H1 (cell line): ENCODE measurements around the gene UBA3. TPM values are rescaled to one million over a fixed set of nuclear protein-coding genes. Genes with fewer than 3 reads are reported as not detected.

Experiments used
- CTCF ChIA-PET: fragments of 300-600 bp; sonication (Branson Sonifier 250); formaldehyde crosslinking; loops from one replicate; lab custom pipeline; 2021; ENCODE audit not compliant: partially characterized antibody; lab: Charles Lee
- POLR2A ChIA-PET: fragments of 300-600 bp; sonication (Branson Sonifier 250); formaldehyde crosslinking; loops from one replicate; lab custom pipeline; 2021; ENCODE audit warnings: inconsistent platforms; ENCODE audit not compliant: partially characterized antibody; lab: Charles Lee
- DNase-seq, 2 experiments: peaks; one replicate each; pipeline versions ENCODE4 v3.0.0 to v3.0.0-alpha.2; 2010 to 2022; ENCODE audit warnings: low spot score in 2 of 2, low read depth in 1 of 2, mixed read lengths in 1 of 2
- FAIRE-seq: peaks from 2 replicates; lab custom pipeline; 2011; peaks lifted over from hg19 to GRCh38; lab: Jason Lieb, UNC
- H2AFZ ChIP-seq: 2 replicates; pipeline ENCODE4 v1.8.1; 2012; ENCODE audit warnings: low read length, inconsistent platforms
- H2AK5ac ChIP-seq: 2 replicates; pipeline ENCODE4 v1.6.1; 2013; ENCODE audit warnings: low read depth, low read length
- H2BK120ac ChIP-seq: replicated peaks from 2 replicates; pipeline ENCODE3; 2013; ENCODE audit warnings: low read depth, low read length, inconsistent platforms
- H2BK12ac ChIP-seq: 2 replicates; pipeline ENCODE4 v1.6.1; 2013; ENCODE audit warnings: low read depth, low read length
- H2BK15ac ChIP-seq: 2 replicates; pipeline ENCODE4 v1.6.1; 2013; ENCODE audit warnings: low read length
- H2BK20ac ChIP-seq: 2 replicates; pipeline ENCODE4 v1.6.1; 2013; ENCODE audit warnings: low read length
- H2BK5ac ChIP-seq: 2 replicates; pipeline ENCODE4 v1.6.1; 2013; ENCODE audit warnings: low read depth, low read length
- H3K14ac ChIP-seq: 2 replicates; pipeline ENCODE4 v1.6.1; 2013; ENCODE audit warnings: inconsistent platforms; ENCODE audit not compliant: insufficient read length
- H3K18ac ChIP-seq: 2 replicates; pipeline ENCODE4 v1.6.1; 2013; ENCODE audit warnings: low read length; ENCODE audit errors: extremely low read depth
- H3K23ac ChIP-seq: 2 replicates; pipeline ENCODE4 v1.6.1; 2013; ENCODE audit warnings: inconsistent platforms; ENCODE audit not compliant: insufficient read length
- H3K23me2 ChIP-seq: 2 replicates; pipeline ENCODE4 v1.6.1; 2013; ENCODE audit warnings: low read depth, low read length
- H3K27ac ChIP-seq: 2 replicates; pipeline ENCODE4 v1.6.1; 2011; ENCODE audit warnings: low read depth, low read length, inconsistent platforms
- H3K27me3 ChIP-seq, 4 experiments: replicated peaks in 1 of 4; 1 replicate in 1 of 4; 2 replicates in 3 of 4; pipeline versions ENCODE4 v1.6.1 to v1.8.1; 2011 to 2013; ENCODE audit warnings: low read length in 3 of 4, mild to moderate bottlenecking in 3 of 4, inconsistent platforms in 2 of 4, mixed read lengths in 2 of 4, moderate library complexity in 1 of 4; ENCODE audit not compliant: control insufficient read depth in 3 of 4, insufficient read depth in 3 of 4; ENCODE audit errors: extremely low read depth in 1 of 4
- H3K36me3 ChIP-seq, 4 experiments: 2 replicates each; pipeline versions ENCODE4 v1.6.1 to v1.8.1; 2011 to 2013; ENCODE audit warnings: mild to moderate bottlenecking in 4 of 4, low read length in 3 of 4, moderate library complexity in 2 of 4, control low read depth in 1 of 4, inconsistent platforms in 1 of 4; ENCODE audit not compliant: insufficient read depth in 4 of 4, control insufficient read depth in 2 of 4
- H3K4ac ChIP-seq: replicated peaks from 2 replicates; pipeline ENCODE3; 2013; ENCODE audit warnings: low read length, low read depth, mixed read lengths, inconsistent platforms; ENCODE audit not compliant: insufficient read length
- H3K4me1 ChIP-seq, 4 experiments: replicated peaks in 1 of 4; 1 replicate in 1 of 4; 2 replicates in 3 of 4; pipeline versions ENCODE4 v1.6.1 to v1.8.1; 2011 to 2013; ENCODE audit warnings: low read length in 3 of 4, inconsistent platforms in 2 of 4, mixed read lengths in 1 of 4; ENCODE audit not compliant: insufficient read depth in 4 of 4, control insufficient read depth in 3 of 4
- H3K4me2 ChIP-seq, 2 experiments: 2 replicates each; pipeline versions ENCODE4 v1.6.1 to v1.8.1; 2011 to 2013; ENCODE audit warnings: low read depth in 2 of 2, low read length in 2 of 2, control low read depth in 1 of 2, inconsistent platforms in 1 of 2, mild to moderate bottlenecking in 1 of 2; ENCODE audit not compliant: insufficient read depth in 1 of 2
- H3K4me3 ChIP-seq, 4 experiments: fragments of 200-600, 300-600 bp in 1 of 4; sonication (generic), shearing (Covaris generic), sonication (Bioruptor Twin) in 1 of 4; 2 replicates each; pipeline versions ENCODE4 v1.5.1 to v1.8.1; 2011 to 2016; ENCODE audit warnings: low read length in 4 of 4, low read depth in 3 of 4, control low read depth in 2 of 4, inconsistent platforms in 2 of 4, mild to moderate bottlenecking in 2 of 4, mixed read lengths in 1 of 4, moderate library complexity in 1 of 4; ENCODE audit not compliant: insufficient read depth in 2 of 4; ENCODE audit errors: extremely low read depth in 1 of 4
- H3K56ac ChIP-seq: replicated peaks from 2 replicates; pipeline ENCODE3; 2013; ENCODE audit warnings: low read depth, mild to moderate bottlenecking, mixed read lengths, low read length, inconsistent platforms; ENCODE audit not compliant: insufficient read length
- H3K79me1 ChIP-seq: 2 replicates; pipeline ENCODE4 v1.6.1; 2013; ENCODE audit warnings: low read depth, low read length, control low read depth
- H3K79me2 ChIP-seq, 2 experiments: 2 replicates each; pipeline versions ENCODE4 v1.6.1 to v1.8.1; 2012 to 2013; ENCODE audit warnings: low read length in 2 of 2, mild to moderate bottlenecking in 2 of 2, inconsistent platforms in 1 of 2; ENCODE audit not compliant: insufficient read depth in 2 of 2, control insufficient read depth in 1 of 2
- H3K9ac ChIP-seq, 4 experiments: replicated peaks in 1 of 4; 1 replicate in 1 of 4; 2 replicates in 3 of 4; pipeline versions ENCODE4 v1.6.1 to v1.8.1; 2011 to 2013; ENCODE audit warnings: low read depth in 3 of 4, low read length in 3 of 4, control low read depth in 2 of 4, mild to moderate bottlenecking in 2 of 4, moderate library complexity in 2 of 4, inconsistent platforms in 1 of 4; ENCODE audit errors: extremely low read depth in 1 of 4
- H3K9me3 ChIP-seq, 2 experiments: 2 replicates each; pipeline versions ENCODE4 v1.6.1 to v1.8.1; 2012 to 2013; ENCODE audit warnings: mild to moderate bottlenecking in 2 of 2, moderate library complexity in 2 of 2, control low read depth in 1 of 2, inconsistent platforms in 1 of 2, low read depth in 1 of 2, low read length in 1 of 2, mixed read lengths in 1 of 2; ENCODE audit not compliant: insufficient read depth in 2 of 2
- H4K20me1 ChIP-seq, 2 experiments: replicated peaks in 1 of 2; 2 replicates each; pipeline versions ENCODE3 to v1.8.1; 2011 to 2013; ENCODE audit warnings: inconsistent platforms in 2 of 2, low read length in 2 of 2, mild to moderate bottlenecking in 1 of 2; ENCODE audit not compliant: insufficient read depth in 2 of 2, control insufficient read depth in 1 of 2
- H4K5ac ChIP-seq: 2 replicates; pipeline ENCODE4 v1.6.1; 2013; ENCODE audit warnings: low read length, low read depth, mixed read lengths, inconsistent platforms; ENCODE audit not compliant: insufficient read length
- H4K8ac ChIP-seq: 2 replicates; pipeline ENCODE4 v1.8.0; 2013; ENCODE audit warnings: mild to moderate bottlenecking, moderate library complexity, low read length, inconsistent platforms; ENCODE audit not compliant: insufficient read depth; ENCODE audit errors: extremely low read depth
- H4K91ac ChIP-seq: replicated peaks from 2 replicates; pipeline ENCODE3; 2013; ENCODE audit warnings: low read length, mixed read lengths, inconsistent platforms; ENCODE audit not compliant: insufficient read length
- ASH2L ChIP-seq: fragments of 200-600, 300-600 bp; sonication (generic); IDR thresholded peaks from one replicate; pipeline ENCODE4 v1.7.1; 2017; ENCODE audit warnings: low read length
- CTCF ChIP-seq, 3 experiments: IDR thresholded peaks; 1 replicate in 2 of 3; 2 replicates in 1 of 3; pipeline versions ENCODE4 v1.5.1 to v1.6.1; 2011; ENCODE audit warnings: low read length in 3 of 3, mild to moderate bottlenecking in 3 of 3, inconsistent platforms in 2 of 3, low read depth in 1 of 3, moderate library complexity in 1 of 3; ENCODE audit not compliant: insufficient read depth in 1 of 3; ENCODE audit errors: control extremely low read depth in 1 of 3
- JUN ChIP-seq: IDR thresholded peaks from 2 replicates; pipeline ENCODE4 v1.6.1; 2011; ENCODE audit warnings: low read depth, mild to moderate bottlenecking, improper control_type of control experiment, low read length
- KDM1A ChIP-seq: fragments of 200-600, 300-600 bp; sonication (generic); IDR thresholded peaks from 2 replicates; pipeline ENCODE4 v1.7.1; 2016; ENCODE audit warnings: mild to moderate bottlenecking, low read length, borderline replicate concordance
- MAX ChIP-seq: IDR thresholded peaks from 2 replicates; pipeline ENCODE4 v1.6.1; 2012; ENCODE audit warnings: inconsistent platforms
- NANOG ChIP-seq: IDR thresholded peaks from 2 replicates; pipeline ENCODE4 v1.6.1; 2011; ENCODE audit warnings: low read length, low read depth, mild to moderate bottlenecking, inconsistent platforms; ENCODE audit not compliant: insufficient read depth, poor library complexity, severe bottlenecking
- RXRA ChIP-seq: IDR thresholded peaks from 2 replicates; pipeline ENCODE4 v1.6.1; 2011; ENCODE audit warnings: low read depth, mild to moderate bottlenecking, low read length, moderate library complexity; ENCODE audit not compliant: insufficient read depth
- SIN3A ChIP-seq, 2 experiments: IDR thresholded peaks in 1 of 2; conservative IDR thresholded peaks in 1 of 2; 2 replicates each; pipeline ENCODE4 v1.6.1; 2011 to 2012; ENCODE audit warnings: low read length in 2 of 2, improper control_type of control experiment in 1 of 2, low read depth in 1 of 2, mild to moderate bottlenecking in 1 of 2
- SP4 ChIP-seq: IDR thresholded peaks from 2 replicates; pipeline ENCODE4 v1.6.1; 2012; ENCODE audit warnings: low read length, inconsistent platforms
- TCF12 ChIP-seq: IDR thresholded peaks from 2 replicates; pipeline ENCODE4 v1.6.1; 2011; ENCODE audit warnings: low read depth, mild to moderate bottlenecking, low read length
- YY1 ChIP-seq: IDR thresholded peaks from 2 replicates; pipeline ENCODE4 v1.6.1; 2011; ENCODE audit warnings: low read depth, mild to moderate bottlenecking, low read length
- ZNF274 ChIP-seq: IDR thresholded peaks from 2 replicates; pipeline ENCODE4 v1.7.0; 2012; ENCODE audit warnings: low read length, borderline replicate concordance; ENCODE audit errors: extremely low read depth
- WGBS, 2 experiments: shearing (Covaris generic) in 1 of 2; methylation state at CpG; one replicate each; pipeline versions ENCODE4 v1.1.6 to v1.1.7; 2013 to 2015; ENCODE audit warnings: low lambda C conversion rate in 2 of 2, mixed read lengths in 2 of 2, inconsistent platforms in 1 of 2, low coverage in 1 of 2, missing lambda C conversion rate in 1 of 2; ENCODE audit not compliant: insufficient replicate concordance in 2 of 2, insufficient coverage in 1 of 2, insufficient read length in 1 of 2; ENCODE audit errors: extremely low coverage in 1 of 2, missing lambda C conversion rate in 1 of 2; 5-methylcytosine and 5-hydroxymethylcytosine counted together
- polyA plus RNA-seq, 7 experiments: library from polyadenylated mRNA; depleted of rRNA in 3 of 7; stranded (reverse) in 5 of 7; unstranded in 2 of 7; fragments of >200 nt in 5 of 7; fragments of 200-250 nt in 2 of 7; gene quantifications; 1 replicate in 5 of 7; 2 replicates in 1 of 7; 4 replicates in 1 of 7; pipeline versions ENCODE4 v1.2.1 to v1.2.3, GENCODE V29; 2011 to 2013; ENCODE audit warnings: missing spikeins in 2 of 7, mixed read lengths in 2 of 7
- total RNA-seq: library from RNA; stranded (reverse); fragmentation: NEBNext Ultra II Directional; extraction: Animal tissue kit (Norgen Biotek cat#: 25700); gene quantifications from 2 replicates; pipeline ENCODE4 v1.2.1, GENCODE V29; 2021

UBA3 gene
- total and polyA plus RNA-seq, 2 of the 8 experiments (the other 6 are each of a cell fraction or from before 2014, with no cell fraction given) = 40.8 to 97.8 TPM

GRCh38 chr3:69104586-69104985 is 24.4 kb upstream of the UBA3 start:
- no peak overlapping the region for H4K8ac ChIP-seq
- H2BK20ac ChIP-seq = no peak overlapping the region
- H4K5ac ChIP-seq = no peak overlapping the region
- H3K4me1 ChIP-seq = no peaks in the 10 kb centered on the region
- H3K79me2 ChIP-seq = no peaks in the 10 kb centered on the region
- no peak overlapping the region for H2BK5ac ChIP-seq
- H3K4me3 ChIP-seq = no peak overlapping the region
- H3K27me3 ChIP-seq = no peaks in the 10 kb centered on the region
- no peaks in the 10 kb centered on the region for H3K79me1 ChIP-seq
- H4K91ac ChIP-seq = no peak overlapping the region
- no peak for FAIRE-seq
- no peak overlapping the region for H2BK12ac ChIP-seq
- no peaks in the 10 kb centered on the region for H3K9me3 ChIP-seq
- H3K4ac ChIP-seq = no peak overlapping the region
- H3K14ac ChIP-seq = no peak overlapping the region
- H3K23me2 ChIP-seq = no peaks in the 10 kb centered on the region
- no peak overlapping the region for H3K18ac ChIP-seq
- H4K20me1 ChIP-seq = no peaks in the 10 kb centered on the region
- ChIA-PET CTCF (interaction anchor here (1.0 to 1.1 kb wide), 3 partner anchors 15 to 52 kb away, joined by 3 read pairs; partner anchors contain the start of gene TMF1), POLR2A (no interaction called here)
- H2BK15ac ChIP-seq = no peak overlapping the region
- no peak overlapping the region for H3K27ac ChIP-seq
- H3K56ac ChIP-seq = no peak overlapping the region
- peaks cover 0 to 16% (median 2%) of the 10 kb centered on the region in 4 experiments; a peak in 2 of 8 replicates for H3K36me3 ChIP-seq
- no peak overlapping the region for H3K4me2 ChIP-seq
- 89% methylated on average over 8 of the region's 8 CpGs; no CpG with 5 or more reads in 1 of the 2 experiments for WGBS, 2 experiments
- no peak overlapping the region for H3K23ac ChIP-seq
- H2AFZ ChIP-seq = no peak overlapping the region
- H3K9ac ChIP-seq = no peak overlapping the region
- DNase-seq = no peak
- no peak overlapping the region for H2AK5ac ChIP-seq
- no peak overlapping the region for H2BK120ac ChIP-seq
- TF ChIP-seq RXRA (no peak), TCF12 (no peak), CTCF (IDR thresholded peaks at IDR 0.05; ENCODE audit: control extremely low read depth in 1 of 3, insufficient read depth in 1 of 3, low read depth in 1 of 3, low read length in 3 of 3) (no peak), ASH2L (no peak), KDM1A (no peak), YY1 (no peak), MAX (no peak), SP4 (no peak), NANOG (no peak), ZNF274 (no peak), SIN3A (conservative IDR thresholded peaks at IDR 0.05 in 1 of 2, IDR thresholded peaks at IDR 0.05 in 1 of 2; ENCODE audit: low read depth in 1 of 2, low read length in 2 of 2) (no peak), JUN (no peak)
